Gastrocnemius medialis (tissue), 4 donors: ENCODE measurements around the gene ACVR2A. TPM values are rescaled to one million over a fixed set of nuclear protein-coding genes. Genes with fewer than 3 reads are reported as not detected.

Source experiments
- ATAC-seq, 2 donors: fragments of 150-250 bp; one replicate each; pipeline ENCODE4 v1.9.1; 2016
- DNase-seq, 2 donors: peaks; one replicate each; pipeline ENCODE4 v3.0.0-alpha.2; 2019
- H3K27ac ChIP-seq, 4 donors: fragments of 200-600 bp; sonication (generic); 1 replicate in 1 of 4; 2 replicates in 3 of 4; pipeline ENCODE4 v1.5.1; 2016 to 2018; ENCODE audit warnings: mild to moderate bottlenecking in 2 of 4, moderate library complexity in 1 of 4
- H3K27me3 ChIP-seq, 3 donors: fragments of 200-600 bp; sonication (generic) in 2 of 3; 1 replicate in 1 of 3; 2 replicates in 2 of 3; pipeline versions ENCODE4 v1.5.1 to v1.6.0; 2016 to 2019; ENCODE audit warnings: mild to moderate bottlenecking in 1 of 3, moderate library complexity in 1 of 3
- H3K36me3 ChIP-seq, 2 donors: fragments of 200-600 bp; sonication (generic) in 1 of 2; one replicate each; pipeline ENCODE4 v1.5.1; 2017 to 2018
- H3K4me1 ChIP-seq, 2 donors: fragments of 200-600 bp; sonication (generic) in 1 of 2; one replicate each; pipeline ENCODE4 v1.5.1; 2016 to 2017; ENCODE audit warnings: mild to moderate bottlenecking in 2 of 2
- H3K4me3 ChIP-seq, 4 donors: fragments of 200-600 bp; sonication (generic) in 3 of 4; 1 replicate in 1 of 4; 2 replicates in 3 of 4; pipeline ENCODE4 v1.5.1; 2016 to 2019; ENCODE audit warnings: mild to moderate bottlenecking in 2 of 4
- H3K9me3 ChIP-seq, 3 donors: fragments of 200-600 bp; sonication (generic) in 2 of 3; 1 replicate in 1 of 3; 2 replicates in 2 of 3; pipeline ENCODE4 v1.5.1; 2016 to 2019
- CTCF ChIP-seq, 5 experiments: fragments of 450-650 bp in 3 of 5; fragments of 200-600 bp in 2 of 5; sonication (generic) in 2 of 5; IDR thresholded peaks in 4 of 5; conservative IDR thresholded peaks in 1 of 5; 1 replicate in 4 of 5; 2 replicates in 1 of 5; pipeline ENCODE4 v1.5.1; 2016 to 2019; ENCODE audit warnings: antibody characterized with exemption in 5 of 5, mild to moderate bottlenecking in 3 of 5, moderate library complexity in 3 of 5
- POLR2A ChIP-seq, 2 donors: fragments of 450-650 bp; IDR thresholded peaks; one replicate each; pipeline ENCODE4 v1.6.1; 2017; ENCODE audit warnings: antibody characterized with exemption in 2 of 2, mild to moderate bottlenecking in 2 of 2, moderate library complexity in 2 of 2
- in situ Hi-C, 4 donors: fragments of 200-750 bp; cut with MboI; loops; one replicate each; pipeline versions ENCODE4 v1.15.0 to v1.8.0; 2017; ENCODE audit warnings: low sequenced_read_pairs in 4 of 4
- intact Hi-C: fragments of 100-400 bp; cut with DNase I; formaldehyde crosslinking; loops from one replicate; pipeline ENCODE4 v1.15.1; 2023; ENCODE audit warnings: low total_unique reads
- total RNA-seq, 4 donors: library from RNA; depleted of rRNA; stranded (reverse); fragments of >200 nt; gene quantifications; one replicate each; pipeline versions ENCODE4 v1.1.0 to v1.2.3, GENCODE V29; 2016

ACVR2A gene
- total RNA-seq, 4 donors from 2014 or later: 6.6 to 10.6 (median 7.5) TPM

DNA sequence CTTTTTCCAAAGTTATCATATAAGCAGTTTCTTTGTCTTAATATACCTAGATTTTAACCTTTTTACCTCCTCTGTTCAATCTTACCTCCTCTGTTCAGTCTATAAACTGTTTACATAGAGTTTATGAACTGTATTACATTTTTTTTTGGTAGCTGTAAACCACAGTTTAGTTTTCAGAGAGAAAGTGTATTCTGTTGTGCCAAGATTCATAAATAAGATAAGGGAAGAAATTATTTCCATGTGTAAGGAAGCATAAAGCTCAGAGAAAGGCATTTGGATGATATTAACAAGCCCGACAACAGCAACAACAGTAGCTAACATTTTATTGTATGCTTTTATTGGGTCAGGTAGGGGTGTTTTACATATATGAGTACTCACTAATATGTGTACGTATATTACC lies 71.2 kb downstream of the ACVR2A start:
- intact Hi-C loops (loop anchor here (10.0 kb wide), 2 partner anchors 561 to 991 kb away; no protein-coding TSS in a partner anchor), in situ Hi-C loops (loop anchor here (10.0 to 25.0 kb wide), 6 partner anchors 379 to 1179 kb away; no protein-coding TSS in a partner anchor)
- no peak for ATAC-seq

DNA sequence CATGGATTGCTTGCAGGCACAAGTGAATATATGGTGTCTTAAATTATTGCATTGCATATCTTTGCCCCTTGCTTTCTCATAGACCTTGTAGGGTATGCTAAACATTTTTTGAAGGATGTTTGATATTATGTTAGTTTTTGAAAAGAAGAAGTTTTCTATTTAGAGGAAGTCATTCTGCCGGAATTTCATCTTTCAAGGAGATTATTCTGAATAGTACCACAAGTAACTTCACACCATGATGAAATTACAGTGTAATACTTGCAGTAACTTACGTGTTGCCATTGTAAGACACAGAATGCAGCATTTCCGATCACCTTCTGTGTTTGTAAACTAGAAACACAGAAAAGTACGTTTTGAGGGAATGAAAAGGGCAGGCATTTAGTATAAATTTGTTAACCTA lies 71.9 kb downstream of the ACVR2A start:
- peaks cover 4 to 9% of the 10 kb centered on the region in 2 donors for H3K36me3 ChIP-seq
- DNase-seq (no peak), ATAC-seq (no peak)
- intact Hi-C loops: loop anchor here (10.0 kb wide), 2 partner anchors 562 to 992 kb away; no protein-coding TSS in a partner anchor
- peaks cover 0 to 10% of the 10 kb centered on the region in 2 donors for H3K4me1 ChIP-seq
- in situ Hi-C loops: loop anchor here (10.0 to 25.0 kb wide), 6 partner anchors 379 to 1179 kb away; no protein-coding TSS in a partner anchor
- no peaks in the 10 kb centered on the region for H3K27me3 ChIP-seq
- H3K9me3 ChIP-seq: no peaks in the 10 kb centered on the region
- TF ChIP-seq POLR2A (IDR thresholded peaks at IDR 0.05): no peak
- TF ChIP-seq CTCF (IDR thresholded peaks at IDR 0.05 in 4 of 5, conservative IDR thresholded peaks at IDR 0.05 in 1 of 5): no peak
- H3K27ac ChIP-seq: no peak overlapping the region
- no peak overlapping the region for H3K4me3 ChIP-seq

More for the DNA sequence above, 71.2 kb downstream of the ACVR2A start:
- no peaks in the 10 kb centered on the region for H3K27me3 ChIP-seq
- no peak for DNase-seq
- peaks cover 4 to 9% of the 10 kb centered on the region in 2 donors for H3K36me3 ChIP-seq
- H3K27ac ChIP-seq: no peak overlapping the region
- H3K4me3 ChIP-seq: no peak overlapping the region
- H3K9me3 ChIP-seq: no peaks in the 10 kb centered on the region
- peaks cover 2 to 15% of the 10 kb centered on the region in 2 donors for H3K4me1 ChIP-seq
- TF ChIP-seq POLR2A (IDR thresholded peaks at IDR 0.05) (no peak), CTCF (IDR thresholded peaks at IDR 0.05 in 4 of 5, conservative IDR thresholded peaks at IDR 0.05 in 1 of 5) (no peak)

DNA sequence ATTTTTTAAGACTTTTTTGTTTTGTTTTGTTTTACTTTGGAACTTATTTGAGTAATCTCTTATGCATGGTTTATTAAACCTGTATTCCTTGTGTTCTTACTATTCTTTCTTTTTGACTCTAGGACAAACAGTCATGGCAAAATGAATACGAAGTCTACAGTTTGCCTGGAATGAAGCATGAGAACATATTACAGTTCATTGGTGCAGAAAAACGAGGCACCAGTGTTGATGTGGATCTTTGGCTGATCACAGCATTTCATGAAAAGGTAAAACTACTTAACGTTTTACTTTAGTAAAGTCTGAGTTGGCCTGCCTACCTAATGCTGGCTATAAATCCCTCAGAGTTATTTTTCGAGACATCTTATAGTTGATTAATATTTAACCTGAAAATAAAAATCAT lies 72.3 kb downstream of the ACVR2A start:
- in situ Hi-C loops (loop anchor here (10.0 to 25.0 kb wide), 6 partner anchors 380 to 1180 kb away; no protein-coding TSS in a partner anchor), intact Hi-C loops (loop anchor here (10.0 kb wide), 2 partner anchors 562 to 992 kb away; no protein-coding TSS in a partner anchor)
- ATAC-seq (no peak), DNase-seq (no peak)
- H3K27ac ChIP-seq: no peak overlapping the region
- peaks cover 0 to 10% of the 10 kb centered on the region in 2 donors for H3K4me1 ChIP-seq
- peaks cover 4 to 9% of the 10 kb centered on the region in 2 donors for H3K36me3 ChIP-seq
- H3K9me3 ChIP-seq: no peaks in the 10 kb centered on the region
- no peak overlapping the region for H3K4me3 ChIP-seq
- TF ChIP-seq CTCF (IDR thresholded peaks at IDR 0.05 in 4 of 5, conservative IDR thresholded peaks at IDR 0.05 in 1 of 5): no peak
- TF ChIP-seq POLR2A (IDR thresholded peaks at IDR 0.05): no peak
- H3K27me3 ChIP-seq: no peaks in the 10 kb centered on the region

DNA sequence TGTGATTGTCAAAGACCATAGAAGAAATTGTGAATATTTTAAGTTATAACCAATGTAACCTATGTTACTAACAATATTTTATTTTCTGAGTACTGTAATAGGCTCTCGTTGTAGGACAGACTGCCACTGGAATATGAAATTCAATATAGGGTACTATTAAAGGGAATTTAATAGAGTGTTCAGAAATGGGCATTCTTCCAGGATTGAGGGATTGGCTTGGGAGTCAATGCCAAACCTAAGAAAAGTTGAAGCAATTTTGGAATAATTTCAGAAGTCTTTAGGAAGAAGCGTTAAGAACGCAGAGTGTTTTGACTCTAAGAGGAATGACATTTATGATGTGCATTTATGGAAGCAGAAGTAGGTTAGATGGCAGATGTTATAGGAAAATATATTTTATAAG lies 79.0 kb downstream of the ACVR2A start:
- Histone ChIP-seq H3K27ac (no peak overlapping the region), H3K9me3 (no peaks in the 10 kb centered on the region), H3K36me3 (peaks cover 0 to 20% of the 10 kb centered on the region in 2 donors), H3K4me1 (peaks cover 0 to 15% of the 10 kb centered on the region in 2 donors), H3K4me3 (no peak overlapping the region), H3K27me3 (no peaks in the 10 kb centered on the region)
- in situ Hi-C loops: loop anchor here in 3 of 4 donors (10.0 to 25.0 kb wide), 4 partner anchors 387 to 1187 kb away; no protein-coding TSS in a partner anchor
- intact Hi-C loops: no loop called here
- DNase-seq (no peak), ATAC-seq (no peak)
- no peak for TF ChIP-seq POLR2A (IDR thresholded peaks at IDR 0.05)
- TF ChIP-seq CTCF (IDR thresholded peaks at IDR 0.05 in 4 of 5, conservative IDR thresholded peaks at IDR 0.05 in 1 of 5): no peak
